Suprapubic skin (tissue), 4 donors: ENCODE results near the gene ATP6AP1. TPM values are rescaled to one million over a fixed set of nuclear protein-coding genes. Genes with fewer than 3 reads are reported as not detected.
"Not testable (repeated sequence)": the region's sequence is repeated elsewhere in the genome, so short reads cannot be mapped to it uniquely, and the experiment has no call there.

ENCODE experiments used
- DNase-seq, 2 donors: peaks; one replicate each; pipeline ENCODE4 v3.0.0-alpha.2; 2019; ENCODE audit warnings: low spot score in 2 of 2
- H3K27ac ChIP-seq: fragments of 200-600 bp; sonication (generic); one replicate; pipeline ENCODE4 v1.5.1; 2019
- H3K27me3 ChIP-seq: fragments of 200-600 bp; sonication (generic); one replicate; pipeline ENCODE4 v1.5.1; 2019
- H3K36me3 ChIP-seq: fragments of 200-600 bp; sonication (generic); one replicate; pipeline ENCODE4 v1.5.1; 2019
- H3K4me1 ChIP-seq: fragments of 200-600 bp; sonication (generic); one replicate; pipeline ENCODE4 v1.5.1; 2019
- H3K4me3 ChIP-seq: fragments of 200-600 bp; sonication (generic); one replicate; pipeline ENCODE4 v1.5.1; 2019; ENCODE audit warnings: mild to moderate bottlenecking
- H3K9me3 ChIP-seq: fragments of 200-600 bp; sonication (generic); one replicate; pipeline ENCODE4 v1.5.1; 2019
- EP300 ChIP-seq: sonication (generic); formaldehyde crosslinking; IDR thresholded peaks from one replicate; pipeline ENCODE4 v1.6.1; 2017; ENCODE audit warnings: antibody characterized with exemption
- POLR2A ChIP-seq, 2 donors: fragments of 450-650 bp; IDR thresholded peaks; one replicate each; pipeline ENCODE4 v1.6.1; 2017; ENCODE audit warnings: antibody characterized with exemption in 2 of 2, mild to moderate bottlenecking in 2 of 2, moderate library complexity in 2 of 2
- POLR2AphosphoS5 ChIP-seq, 3 donors: sonication (generic); formaldehyde crosslinking; IDR thresholded peaks; one replicate each; pipeline ENCODE4 v1.6.1; 2017; ENCODE audit warnings: antibody characterized with exemption in 3 of 3
- WGBS: methylation state at CpG from one replicate; pipeline ENCODE4 v1.1.5; 2018; 5-methylcytosine and 5-hydroxymethylcytosine counted together
- total RNA-seq, 4 donors: library from RNA; depleted of rRNA; stranded (reverse); fragments of >200 nt; gene quantifications; one replicate each; pipeline ENCODE4 v1.1.0, GENCODE V29; 2016
- TF ChIP-seq, protein P1 (sequence below), 2 donors: fragments of 200-600 bp in 1 of 2; fragments of 450-650 bp in 1 of 2; sonication (generic) in 1 of 2; IDR thresholded peaks; one replicate each; pipeline ENCODE4 v1.5.1; 2016 to 2019; ENCODE audit warnings: antibody characterized with exemption in 2 of 2, mild to moderate bottlenecking in 1 of 2, moderate library complexity in 1 of 2

The ATP6AP1 gene
- total RNA-seq, 4 donors from 2014 or later, result 47.0 to 64.4 (median 60.0) TPM

DNA sequence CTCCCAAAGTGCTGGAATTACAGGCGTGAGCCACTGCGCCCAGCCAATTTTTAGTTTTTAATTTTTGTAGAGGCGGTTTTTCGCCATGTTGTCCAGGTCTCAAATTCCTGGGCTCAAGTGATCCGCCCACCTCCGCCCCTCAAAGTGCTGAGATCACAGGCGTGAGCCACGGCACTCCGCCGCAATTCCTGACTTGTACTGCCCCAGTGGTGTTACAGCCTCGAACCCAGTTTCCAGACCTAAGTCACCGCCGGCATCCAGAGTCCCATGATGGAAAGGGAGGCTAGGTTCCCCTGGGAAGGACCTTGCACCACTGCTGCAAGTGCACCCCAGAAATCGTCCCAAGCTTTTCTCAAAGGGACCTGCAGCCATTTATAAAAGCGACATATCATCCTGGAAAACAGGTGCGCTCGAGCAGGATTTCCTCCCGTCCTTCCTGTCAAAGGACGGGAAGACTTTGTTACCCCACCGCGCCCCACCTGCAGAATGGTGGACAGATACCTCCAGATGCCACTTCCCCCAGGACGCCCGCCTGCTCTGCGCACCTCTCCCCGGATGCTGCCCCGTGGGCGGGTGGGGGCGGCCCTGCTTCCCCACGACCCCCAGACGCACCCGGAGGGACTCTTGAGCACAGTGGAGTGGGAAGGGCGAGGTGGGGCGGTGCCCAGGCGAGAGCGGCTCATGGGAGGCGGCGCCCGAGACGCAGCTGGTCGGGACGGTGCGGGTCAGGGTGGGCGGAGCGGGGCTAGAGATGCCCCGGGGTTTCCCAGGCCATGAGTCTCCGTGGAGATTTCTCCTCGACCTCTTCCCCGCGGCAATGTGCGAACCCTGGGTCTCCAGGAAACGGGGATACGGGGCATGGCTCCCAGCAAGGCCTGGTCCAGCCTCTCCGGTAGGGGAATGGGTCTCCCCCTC lies 31.2 kb upstream of the ATP6AP1 start:
- peak; percentile 85 to 87 for DNase-seq
- H3K4me1 ChIP-seq, result peaks cover 30% of the 10 kb centered on the region
- no peaks in the 10 kb centered on the region for H3K27me3 ChIP-seq
- 70% methylated on average over 29 of the region's 53 CpGs for WGBS
- H3K36me3 ChIP-seq, result peaks cover 8% of the 10 kb centered on the region
- no peaks in the 10 kb centered on the region for H3K9me3 ChIP-seq
- peak overlapping the region; percentile 70 for H3K4me3 ChIP-seq
- no peak for TF ChIP-seq EP300
- no peak for TF ChIP-seq POLR2A (IDR thresholded peaks at IDR 0.05)
- H3K27ac ChIP-seq, result peak overlapping the region; percentile 98

DNA sequence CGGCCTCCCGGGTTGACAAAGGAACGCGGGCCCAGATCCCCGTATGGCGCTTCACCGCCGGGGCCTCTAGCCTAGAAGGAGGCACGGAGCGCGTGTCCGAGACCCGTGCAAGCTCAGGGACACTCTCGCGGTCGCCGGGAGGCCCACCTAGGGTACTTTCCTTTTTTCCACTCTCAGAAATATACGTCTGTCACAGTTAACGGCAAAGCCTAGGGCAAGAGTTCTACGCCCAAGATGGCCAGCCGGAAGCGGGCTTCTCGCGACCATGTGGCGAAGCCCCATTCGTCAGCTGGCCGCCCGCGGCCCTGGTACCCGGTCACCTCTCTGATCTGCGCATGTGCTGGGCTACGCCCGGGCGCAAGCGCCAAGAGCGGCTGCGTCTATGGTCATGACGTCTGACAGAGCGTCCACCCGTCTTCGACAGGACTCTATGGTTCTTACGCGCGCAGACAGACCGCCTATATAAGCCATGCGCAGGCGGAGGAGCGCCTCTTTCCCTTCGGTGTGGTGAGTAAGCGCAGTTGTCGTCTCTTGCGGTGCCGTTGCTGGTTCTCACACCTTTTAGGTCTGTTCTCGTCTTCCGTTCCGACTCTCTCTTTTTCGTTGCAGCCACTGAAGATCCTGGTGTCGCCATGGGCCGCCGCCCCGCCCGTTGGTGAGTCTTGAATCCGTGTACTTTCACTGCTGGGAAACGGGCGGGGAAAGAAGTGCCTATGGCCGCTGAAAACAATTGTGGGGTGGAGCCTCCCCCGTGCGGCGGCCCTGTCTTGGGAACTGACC lies 30.4 kb upstream of the ATP6AP1 start, which contains the start of gene RPL10:
Gene RPL10, plus strand, starts transcription at position 490 of the 780 bp plus-strand sequence. Its CDS starts 143 bp downstream, at position 633.
- DNase-seq, result peak; percentile 95
- Histone ChIP-seq H3K9me3 (no peaks in the 10 kb centered on the region), H3K27ac (peak within 1 kb of the TSS; percentile 98), H3K4me3 (peak within 1 kb of the TSS; percentile 70), H3K36me3 (peaks cover 8% of the 10 kb centered on the region), H3K27me3 (no peaks in the 10 kb centered on the region), H3K4me1 (peaks cover 34% of the 10 kb centered on the region)
- WGBS, result 48% methylated on average over 51 of the region's 69 CpGs
- TF ChIP-seq, protein P1, sequence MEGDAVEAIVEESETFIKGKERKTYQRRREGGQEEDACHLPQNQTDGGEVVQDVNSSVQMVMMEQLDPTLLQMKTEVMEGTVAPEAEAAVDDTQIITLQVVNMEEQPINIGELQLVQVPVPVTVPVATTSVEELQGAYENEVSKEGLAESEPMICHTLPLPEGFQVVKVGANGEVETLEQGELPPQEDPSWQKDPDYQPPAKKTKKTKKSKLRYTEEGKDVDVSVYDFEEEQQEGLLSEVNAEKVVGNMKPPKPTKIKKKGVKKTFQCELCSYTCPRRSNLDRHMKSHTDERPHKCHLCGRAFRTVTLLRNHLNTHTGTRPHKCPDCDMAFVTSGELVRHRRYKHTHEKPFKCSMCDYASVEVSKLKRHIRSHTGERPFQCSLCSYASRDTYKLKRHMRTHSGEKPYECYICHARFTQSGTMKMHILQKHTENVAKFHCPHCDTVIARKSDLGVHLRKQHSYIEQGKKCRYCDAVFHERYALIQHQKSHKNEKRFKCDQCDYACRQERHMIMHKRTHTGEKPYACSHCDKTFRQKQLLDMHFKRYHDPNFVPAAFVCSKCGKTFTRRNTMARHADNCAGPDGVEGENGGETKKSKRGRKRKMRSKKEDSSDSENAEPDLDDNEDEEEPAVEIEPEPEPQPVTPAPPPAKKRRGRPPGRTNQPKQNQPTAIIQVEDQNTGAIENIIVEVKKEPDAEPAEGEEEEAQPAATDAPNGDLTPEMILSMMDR (IDR thresholded peaks at IDR 0.05), result no peak
- TF ChIP-seq POLR2A (IDR thresholded peaks at IDR 0.05) (peak; percentile 94 to 95), POLR2AphosphoS5 (IDR thresholded peaks at IDR 0.05) (peak; percentile 97 to 100 (median 99)), EP300 (no peak)

- H3K4me3 ChIP-seq, result peak overlapping the region; percentile 70
- TF ChIP-seq POLR2AphosphoS5 (IDR thresholded peaks at IDR 0.05) (peak in 1 of 3 donors; percentile 10), POLR2A (IDR thresholded peaks at IDR 0.05) (no peak)
- TF ChIP-seq, protein P1 (IDR thresholded peaks at IDR 0.05), result peak; percentile 71 to 83
- H3K4me1 ChIP-seq, result peaks cover 34% of the 10 kb centered on the region
- peak overlapping the region; percentile 98 for H3K27ac ChIP-seq
- H3K36me3 ChIP-seq, result peaks cover 8% of the 10 kb centered on the region
- 36% methylated on average over 49 of the region's 49 CpGs for WGBS
- H3K27me3 ChIP-seq, result no peaks in the 10 kb centered on the region
- DNase-seq, result peak; percentile 93 to 94
- no peaks in the 10 kb centered on the region for H3K9me3 ChIP-seq
Observed at GRCh38 chrX:154398668-154399526, 29.6 kb upstream of the ATP6AP1 start.

- H3K4me1 ChIP-seq, result peaks cover 34% of the 10 kb centered on the region
- peak overlapping the region; percentile 98 for H3K27ac ChIP-seq
- peak overlapping the region; percentile 70 for H3K4me3 ChIP-seq
- 63% methylated on average over 12 of the region's 14 CpGs for WGBS
- no peaks in the 10 kb centered on the region for H3K9me3 ChIP-seq
- H3K27me3 ChIP-seq, result no peaks in the 10 kb centered on the region
- DNase-seq, result no peak
- peaks cover 8% of the 10 kb centered on the region for H3K36me3 ChIP-seq
- TF ChIP-seq EP300 (no peak), POLR2AphosphoS5 (IDR thresholded peaks at IDR 0.05) (no peak), POLR2A (IDR thresholded peaks at IDR 0.05) (no peak)
- TF ChIP-seq, protein P1 (IDR thresholded peaks at IDR 0.05), result no peak
Observed at GRCh38 chrX:154399527-154400368, 28.7 kb upstream of the ATP6AP1 start.

- not testable (repeated sequence) for H3K27me3 ChIP-seq, H3K9me3 ChIP-seq, H3K36me3 ChIP-seq, H3K27ac ChIP-seq, DNase-seq
- Histone ChIP-seq H3K4me1 (peaks cover 34% of the 10 kb centered on the region), H3K4me3 (peak overlapping the region; percentile 70)
- WGBS, result 69% methylated on average over 5 of the region's 6 CpGs
Observed at GRCh38 chrX:154400369-154400817, 28.1 kb upstream of the ATP6AP1 start.
